Measurements from ENCODE around the gene MAPT. TPM values are rescaled to one million over a fixed set of nuclear protein-coding genes. Genes with fewer than 3 reads are reported as not detected.
A peak's percentile ranks its signal among the peaks of the same experiment; 100 is the strongest.

MAPT gene
- total RNA-seq, 3 donors from 2014 or later (not counting 1 experiment from before 2014, with no cell fraction given) = 0.14 to 1.3 (median 0.58) TPM

- Histone ChIP-seq H3K36me3 (ENCODE audit: control insufficient read depth, insufficient read depth, low read length) (no peaks in the 10 kb centered on the region), H3K27ac (ENCODE audit: low read length) (no peak overlapping the region), H3K4me3 (ENCODE audit: low read length) (no peak overlapping the region), H3K4me1 (ENCODE audit: control insufficient read depth, insufficient read depth, low read length) (no peaks in the 10 kb centered on the region), H3K27me3 (ENCODE audit: control insufficient read depth, insufficient read depth, low read length) (no peaks in the 10 kb centered on the region), H3K9me3 (ENCODE audit: control insufficient read depth, insufficient read depth, low read length) (no peaks in the 10 kb centered on the region)
- peaks cover 0 to 6% of the 10 kb centered on the region in 2 donors for H3K4me1 Mint-ChIP-seq
- no peak for ATAC-seq
- H3K36me3 Mint-ChIP-seq = no peaks in the 10 kb centered on the region
- H3K27me3 Mint-ChIP-seq (ENCODE audit: low read depth in 2 of 2) = peaks cover 14 to 16% of the 10 kb centered on the region in 2 donors
- intact Hi-C loops (cut with micrococcal nuclease) = no loop called here
- no peaks in the 10 kb centered on the region for H3K9me3 Mint-ChIP-seq
- no peak overlapping the region for H3K4me3 Mint-ChIP-seq
- DNase-seq = no peak
- WGBS (ENCODE audit: insufficient coverage) = 85% methylated on average over 5 of the region's 5 CpGs
- TF ChIP-seq CTCF (IDR thresholded peaks at IDR 0.05) = no peak
- no peak overlapping the region for H3K27ac Mint-ChIP-seq
Observed at GRCh38 chr17:45850468-45850867, 43.9 kb upstream of the MAPT start.

GRCh38 chr17:45851022-45851421 is 43.3 kb upstream of the MAPT start:
- no peaks in the 10 kb centered on the region for H3K36me3 ChIP-seq (ENCODE audit: control insufficient read depth, insufficient read depth, low read length)
- no peak overlapping the region for H3K4me3 ChIP-seq (ENCODE audit: low read length)
- no peaks in the 10 kb centered on the region for H3K27me3 ChIP-seq (ENCODE audit: control insufficient read depth, insufficient read depth, low read length)
- WGBS (ENCODE audit: insufficient coverage) = 84% methylated on average over 6 of the region's 6 CpGs
- intact Hi-C loops (cut with micrococcal nuclease) = no loop called here
- Mint-ChIP-seq H3K36me3 (no peaks in the 10 kb centered on the region), H3K4me1 (peaks cover 0 to 6% of the 10 kb centered on the region in 2 donors), H3K27me3 (ENCODE audit: low read depth in 2 of 2) (peaks cover 18 to 19% of the 10 kb centered on the region in 2 donors), H3K4me3 (no peak overlapping the region), H3K9me3 (no peaks in the 10 kb centered on the region), H3K27ac (no peak overlapping the region)
- ATAC-seq = peak in 1 of 3 donors; percentile 32
- no peak overlapping the region for H3K27ac ChIP-seq (ENCODE audit: low read length)
- no peak for TF ChIP-seq CTCF (IDR thresholded peaks at IDR 0.05)
- no peaks in the 10 kb centered on the region for H3K9me3 ChIP-seq (ENCODE audit: control insufficient read depth, insufficient read depth, low read length)
- no peak for DNase-seq
- no peaks in the 10 kb centered on the region for H3K4me1 ChIP-seq (ENCODE audit: control insufficient read depth, insufficient read depth, low read length)

- Mint-ChIP-seq H3K27me3 (ENCODE audit: low read depth in 2 of 2) (peaks cover 19 to 20% of the 10 kb centered on the region in 2 donors), H3K4me3 (no peak overlapping the region), H3K4me1 (peaks cover 0 to 6% of the 10 kb centered on the region in 2 donors), H3K27ac (no peak overlapping the region), H3K36me3 (no peaks in the 10 kb centered on the region), H3K9me3 (no peaks in the 10 kb centered on the region)
- 25% methylated on average over 8 of the region's 8 CpGs for WGBS (ENCODE audit: insufficient coverage)
- H3K27ac ChIP-seq (ENCODE audit: low read length) = no peak overlapping the region
- DNase-seq = no peak
- H3K36me3 ChIP-seq (ENCODE audit: control insufficient read depth, insufficient read depth, low read length) = no peaks in the 10 kb centered on the region
- no peak for TF ChIP-seq CTCF (IDR thresholded peaks at IDR 0.05)
- no peaks in the 10 kb centered on the region for H3K9me3 ChIP-seq (ENCODE audit: control insufficient read depth, insufficient read depth, low read length)
- no peak for ATAC-seq
- no peaks in the 10 kb centered on the region for H3K27me3 ChIP-seq (ENCODE audit: control insufficient read depth, insufficient read depth, low read length)
- no peak overlapping the region for H3K4me3 ChIP-seq (ENCODE audit: low read length)
- intact Hi-C loops (cut with micrococcal nuclease) = no loop called here
- H3K4me1 ChIP-seq (ENCODE audit: control insufficient read depth, insufficient read depth, low read length) = no peaks in the 10 kb centered on the region
Observed at GRCh38 chr17:45851464-45851863, 42.9 kb upstream of the MAPT start.

GRCh38 chr17:45851873-45852272 is 42.5 kb upstream of the MAPT start:
- H3K36me3 ChIP-seq (ENCODE audit: control insufficient read depth, insufficient read depth, low read length) = no peaks in the 10 kb centered on the region
- DNase-seq (no peak), ATAC-seq (no peak)
- no peaks in the 10 kb centered on the region for H3K4me1 ChIP-seq (ENCODE audit: control insufficient read depth, insufficient read depth, low read length)
- intact Hi-C loops (cut with micrococcal nuclease) = no loop called here
- Mint-ChIP-seq H3K4me1 (peaks cover 0 to 6% of the 10 kb centered on the region in 2 donors), H3K27ac (no peak overlapping the region), H3K27me3 (ENCODE audit: low read depth in 2 of 2) (peaks cover 19 to 20% of the 10 kb centered on the region in 2 donors), H3K4me3 (no peak overlapping the region), H3K9me3 (no peaks in the 10 kb centered on the region), H3K36me3 (no peaks in the 10 kb centered on the region)
- no peak for TF ChIP-seq CTCF (IDR thresholded peaks at IDR 0.05)
- H3K4me3 ChIP-seq (ENCODE audit: low read length) = no peak overlapping the region
- no peaks in the 10 kb centered on the region for H3K27me3 ChIP-seq (ENCODE audit: control insufficient read depth, insufficient read depth, low read length)
- H3K9me3 ChIP-seq (ENCODE audit: control insufficient read depth, insufficient read depth, low read length) = no peaks in the 10 kb centered on the region
- 83% methylated on average over 1 of the region's 1 CpG for WGBS (ENCODE audit: insufficient coverage)
- no peak overlapping the region for H3K27ac ChIP-seq (ENCODE audit: low read length)

Data from natural killer cell (primary cell).